ENCODE measurements around the gene MICALL2. TPM values are rescaled to one million over a fixed set of nuclear protein-coding genes. Genes with fewer than 3 reads are reported as not detected.

Gene MICALL2
- total and polyA plus RNA-seq, 3 donors from 2014 or later = 13.4 to 39.4 (median 29.4) TPM

DNA sequence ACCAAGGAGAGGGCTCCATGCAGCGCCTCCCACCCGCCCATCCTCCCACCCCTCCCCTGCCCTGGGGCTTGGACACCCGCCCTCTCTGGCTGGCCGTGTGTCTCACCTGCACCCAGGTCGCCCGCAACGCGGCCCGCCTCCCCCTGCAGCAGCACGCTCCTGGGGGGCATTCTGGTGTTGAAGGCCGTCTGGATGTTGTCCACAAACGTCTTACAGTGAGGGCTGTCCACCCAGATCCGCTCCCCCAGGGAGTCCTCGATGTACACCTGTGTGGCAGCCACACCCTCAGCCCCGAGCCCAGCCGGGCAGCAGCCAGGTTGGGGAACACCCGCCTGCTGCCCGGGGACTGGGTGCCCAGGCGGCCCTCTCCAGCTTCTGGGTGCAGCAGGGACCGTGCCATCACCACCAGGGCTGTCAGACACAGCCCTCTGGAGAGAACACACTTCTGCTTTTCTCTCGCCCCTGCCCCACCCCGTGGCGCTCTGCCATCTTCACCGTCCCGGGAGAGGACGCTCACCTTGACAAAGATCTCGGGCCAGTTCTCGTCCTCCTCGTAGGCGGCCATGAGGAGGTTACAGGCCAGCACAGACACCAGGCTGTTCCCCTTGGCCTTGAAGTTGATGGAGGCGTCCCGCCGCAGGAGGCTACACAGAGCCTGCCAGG, 40.2 kb upstream of the MICALL2 start:
- no peaks in the 10 kb centered on the region for H3K27me3 ChIP-seq
- H3K9me3 ChIP-seq = no peaks in the 10 kb centered on the region
- peaks cover 9% of the 10 kb centered on the region for H3K4me1 ChIP-seq
- no peak overlapping the region for H3K4me3 ChIP-seq
- WGBS, 2 donors = 79 to 85% methylated on average over 19 to 33 of the region's 33 CpGs
- intact Hi-C loops (cut with DNase I; ENCODE audit: low total_unique reads) = no loop called here
- H3K36me3 ChIP-seq (ENCODE audit: low read depth, missing control alignments) = no peaks in the 10 kb centered on the region
- no peak for DNase-seq
- no peak overlapping the region for H3K27ac ChIP-seq
- TF ChIP-seq, protein P1, sequence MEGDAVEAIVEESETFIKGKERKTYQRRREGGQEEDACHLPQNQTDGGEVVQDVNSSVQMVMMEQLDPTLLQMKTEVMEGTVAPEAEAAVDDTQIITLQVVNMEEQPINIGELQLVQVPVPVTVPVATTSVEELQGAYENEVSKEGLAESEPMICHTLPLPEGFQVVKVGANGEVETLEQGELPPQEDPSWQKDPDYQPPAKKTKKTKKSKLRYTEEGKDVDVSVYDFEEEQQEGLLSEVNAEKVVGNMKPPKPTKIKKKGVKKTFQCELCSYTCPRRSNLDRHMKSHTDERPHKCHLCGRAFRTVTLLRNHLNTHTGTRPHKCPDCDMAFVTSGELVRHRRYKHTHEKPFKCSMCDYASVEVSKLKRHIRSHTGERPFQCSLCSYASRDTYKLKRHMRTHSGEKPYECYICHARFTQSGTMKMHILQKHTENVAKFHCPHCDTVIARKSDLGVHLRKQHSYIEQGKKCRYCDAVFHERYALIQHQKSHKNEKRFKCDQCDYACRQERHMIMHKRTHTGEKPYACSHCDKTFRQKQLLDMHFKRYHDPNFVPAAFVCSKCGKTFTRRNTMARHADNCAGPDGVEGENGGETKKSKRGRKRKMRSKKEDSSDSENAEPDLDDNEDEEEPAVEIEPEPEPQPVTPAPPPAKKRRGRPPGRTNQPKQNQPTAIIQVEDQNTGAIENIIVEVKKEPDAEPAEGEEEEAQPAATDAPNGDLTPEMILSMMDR (IDR thresholded peaks at IDR 0.05) = no peak
- no peak for TF ChIP-seq POLR2A (IDR thresholded peaks at IDR 0.05)

DNA sequence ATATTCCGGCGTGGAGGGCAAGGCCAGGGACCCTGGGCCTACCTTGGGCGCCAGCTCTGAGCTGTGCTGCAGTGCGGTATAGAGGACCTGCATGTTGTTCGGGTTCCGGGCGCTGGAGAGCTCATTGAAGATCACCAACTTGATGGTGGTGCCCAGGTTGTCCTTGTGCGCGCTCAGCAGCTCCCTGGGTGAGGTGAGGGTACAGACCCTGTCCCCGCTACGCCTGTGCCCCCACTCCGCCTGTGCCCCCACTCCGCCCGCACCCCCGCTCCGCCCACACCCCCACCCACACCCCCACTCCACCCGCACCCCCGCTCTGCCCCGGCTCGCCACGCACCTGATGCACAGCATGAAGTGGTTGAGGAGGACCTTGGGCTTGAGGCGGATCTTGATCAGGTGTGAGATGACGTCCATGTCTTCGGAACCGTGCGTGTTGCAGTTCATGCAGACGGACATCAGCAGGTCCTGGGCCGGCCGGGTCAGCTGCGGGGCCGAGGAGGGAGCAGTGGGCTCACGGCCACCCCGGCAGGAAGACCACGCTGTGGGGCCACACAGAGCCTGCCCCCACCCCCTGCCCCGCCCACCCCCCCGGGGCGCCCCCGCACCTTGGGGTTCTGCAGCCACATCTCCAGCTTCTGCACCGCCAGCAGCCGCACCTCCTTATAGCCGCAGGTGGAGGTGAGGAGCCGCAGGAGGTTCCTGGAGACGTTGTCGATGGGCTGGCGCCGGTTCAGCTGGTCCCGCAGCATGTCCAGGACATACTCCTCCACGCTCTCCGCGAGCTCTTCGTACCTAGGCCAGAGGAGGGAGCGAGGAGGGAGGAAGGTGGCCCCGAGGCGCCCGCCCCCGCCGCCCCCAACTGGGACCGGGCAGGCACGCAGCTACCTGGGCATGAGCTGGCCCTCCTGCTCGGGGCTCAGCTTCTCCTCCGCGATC, 39.4 kb upstream of the MICALL2 start:
- Histone ChIP-seq H3K27ac (no peak overlapping the region), H3K4me1 (peaks cover 9% of the 10 kb centered on the region), H3K9me3 (no peaks in the 10 kb centered on the region), H3K27me3 (no peaks in the 10 kb centered on the region), H3K36me3 (ENCODE audit: low read depth, missing control alignments) (no peaks in the 10 kb centered on the region), H3K4me3 (no peak overlapping the region)
- intact Hi-C loops (cut with DNase I; ENCODE audit: low total_unique reads) = no loop called here
- DNase-seq = no peak
- whole genome bisulfite sequencing, 2 donors = 91 to 94% methylated on average over 21 to 57 of the region's 62 CpGs
- TF ChIP-seq, protein P1 (IDR thresholded peaks at IDR 0.05) = no peak
- TF ChIP-seq POLR2A (IDR thresholded peaks at IDR 0.05) = no peak

DNA sequence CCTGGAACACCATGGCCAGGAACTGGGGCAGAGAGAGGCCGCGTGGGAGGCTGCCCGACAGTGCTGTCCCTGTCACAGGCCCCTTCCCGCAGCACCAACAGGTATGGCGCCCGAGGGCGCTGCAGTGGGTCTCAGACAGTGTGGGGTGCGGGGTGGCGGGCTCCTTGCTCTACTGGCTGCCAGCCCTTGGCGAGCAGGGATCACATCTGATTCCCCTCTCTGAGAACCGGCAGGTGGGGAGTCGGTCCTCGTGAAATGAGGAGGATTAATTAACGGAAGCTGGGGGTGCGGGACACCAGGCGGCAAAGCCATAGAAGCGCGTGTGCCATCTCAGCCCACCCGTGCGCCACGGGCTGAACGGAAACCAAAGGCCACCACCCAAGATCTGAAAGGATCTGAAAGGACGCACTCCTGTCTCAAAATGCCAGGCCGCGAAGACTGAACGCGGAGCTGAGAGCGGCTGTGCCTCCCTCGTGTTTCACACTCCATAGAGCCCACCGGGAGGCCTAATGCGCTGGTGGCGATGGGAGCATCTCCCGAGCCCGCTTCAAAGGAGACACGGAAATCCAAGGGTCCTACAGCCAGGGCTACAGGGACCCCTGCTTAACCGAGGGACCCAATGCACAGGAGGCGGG, 38.1 kb upstream of the MICALL2 start:
- no peak for DNase-seq
- no peaks in the 10 kb centered on the region for H3K36me3 ChIP-seq (ENCODE audit: low read depth, missing control alignments)
- H3K27me3 ChIP-seq = no peaks in the 10 kb centered on the region
- no peak overlapping the region for H3K27ac ChIP-seq
- H3K4me1 ChIP-seq = no peaks in the 10 kb centered on the region
- TF ChIP-seq, protein P1 (IDR thresholded peaks at IDR 0.05) = no peak
- no peak for TF ChIP-seq POLR2A (IDR thresholded peaks at IDR 0.05)
- H3K9me3 ChIP-seq = no peaks in the 10 kb centered on the region
- intact Hi-C loops (cut with DNase I; ENCODE audit: low total_unique reads) = no loop called here
- 92 to 93% methylated on average over 28 to 37 of the region's 37 CpGs for WGBS, 2 donors
- H3K4me3 ChIP-seq = no peak overlapping the region

DNA sequence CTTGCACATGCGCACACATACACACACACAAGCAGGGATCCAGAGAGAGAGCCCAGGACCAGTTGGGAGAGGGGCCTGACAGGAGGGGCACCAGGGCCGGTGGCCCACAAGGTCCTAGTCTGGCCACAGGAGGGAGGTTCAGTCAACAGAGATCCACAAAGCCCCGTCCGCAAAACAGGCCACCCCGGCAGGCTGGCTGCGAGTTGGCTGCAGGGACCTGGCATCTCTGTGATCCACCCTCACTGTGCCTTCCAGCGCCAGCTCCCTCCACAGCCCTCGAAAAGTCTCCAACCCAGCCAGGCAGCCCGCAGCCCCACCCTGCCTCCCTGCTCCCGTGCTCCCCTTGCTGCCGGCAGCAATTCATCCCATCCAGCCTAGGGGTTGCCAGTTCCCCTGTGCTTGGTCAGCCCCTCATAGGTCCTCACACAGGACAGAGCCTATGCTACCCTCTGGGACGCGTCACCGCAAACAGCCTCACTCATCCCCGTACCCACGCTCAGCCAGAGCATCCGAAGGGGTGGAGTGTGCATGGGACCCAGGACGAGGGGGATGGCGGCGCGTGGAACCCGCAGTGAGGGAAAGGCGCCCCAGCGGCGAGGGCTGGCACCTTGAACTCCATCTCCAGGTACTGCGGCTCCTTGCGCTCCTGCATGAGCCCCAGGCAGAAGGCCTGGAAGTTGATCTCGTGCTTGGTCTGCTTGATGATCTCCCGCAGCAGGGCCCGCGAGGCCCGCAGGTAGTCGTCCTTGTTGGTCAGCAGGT, 37.4 kb upstream of the MICALL2 start:
- intact Hi-C loops (cut with DNase I; ENCODE audit: low total_unique reads) = no loop called here
- no peak overlapping the region for H3K4me3 ChIP-seq
- no peak for DNase-seq
- TF ChIP-seq POLR2A (IDR thresholded peaks at IDR 0.05) = no peak
- TF ChIP-seq, protein P1 (IDR thresholded peaks at IDR 0.05) = no peak
- H3K36me3 ChIP-seq (ENCODE audit: low read depth, missing control alignments) = no peaks in the 10 kb centered on the region
- H3K27ac ChIP-seq = no peak overlapping the region
- 94 to 95% methylated on average over 31 to 33 of the region's 33 CpGs for WGBS, 2 donors
- H3K4me1 ChIP-seq = no peaks in the 10 kb centered on the region
- no peaks in the 10 kb centered on the region for H3K27me3 ChIP-seq
- H3K9me3 ChIP-seq = no peaks in the 10 kb centered on the region

All from testis (tissue), 3 donors.